ENCODE measurements around the gene SH3YL1.

DNA sequence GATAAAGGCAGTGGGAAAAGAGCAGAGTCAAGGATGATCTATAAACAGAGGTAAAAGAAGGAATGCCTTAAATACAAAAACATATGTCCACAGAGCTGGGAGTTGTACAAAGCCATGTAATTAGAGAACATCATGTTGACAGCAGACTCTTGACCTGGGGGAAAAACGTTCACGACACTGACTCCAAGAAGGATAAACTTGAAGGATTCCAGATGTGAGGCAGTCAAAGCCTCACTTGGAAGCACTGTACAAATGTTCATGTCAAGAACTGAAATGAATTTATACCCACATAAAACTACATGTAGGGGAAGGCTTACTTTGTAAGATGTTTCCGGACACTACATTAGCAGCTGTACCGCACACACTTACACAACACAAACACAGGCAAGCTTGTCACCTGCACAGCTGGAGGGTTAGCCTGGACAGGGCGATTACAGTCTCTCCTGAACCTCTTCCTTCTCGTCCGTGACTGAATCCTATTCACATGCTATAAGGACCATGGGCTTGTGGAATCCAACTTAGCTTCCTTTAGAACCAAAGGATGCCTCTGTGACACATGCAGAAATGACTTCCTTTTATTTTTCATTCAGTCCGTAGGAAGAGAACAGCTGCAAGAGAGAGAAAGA is 88.6 kb downstream of the SH3YL1 start:
- TF ChIP-seq, protein P1, sequence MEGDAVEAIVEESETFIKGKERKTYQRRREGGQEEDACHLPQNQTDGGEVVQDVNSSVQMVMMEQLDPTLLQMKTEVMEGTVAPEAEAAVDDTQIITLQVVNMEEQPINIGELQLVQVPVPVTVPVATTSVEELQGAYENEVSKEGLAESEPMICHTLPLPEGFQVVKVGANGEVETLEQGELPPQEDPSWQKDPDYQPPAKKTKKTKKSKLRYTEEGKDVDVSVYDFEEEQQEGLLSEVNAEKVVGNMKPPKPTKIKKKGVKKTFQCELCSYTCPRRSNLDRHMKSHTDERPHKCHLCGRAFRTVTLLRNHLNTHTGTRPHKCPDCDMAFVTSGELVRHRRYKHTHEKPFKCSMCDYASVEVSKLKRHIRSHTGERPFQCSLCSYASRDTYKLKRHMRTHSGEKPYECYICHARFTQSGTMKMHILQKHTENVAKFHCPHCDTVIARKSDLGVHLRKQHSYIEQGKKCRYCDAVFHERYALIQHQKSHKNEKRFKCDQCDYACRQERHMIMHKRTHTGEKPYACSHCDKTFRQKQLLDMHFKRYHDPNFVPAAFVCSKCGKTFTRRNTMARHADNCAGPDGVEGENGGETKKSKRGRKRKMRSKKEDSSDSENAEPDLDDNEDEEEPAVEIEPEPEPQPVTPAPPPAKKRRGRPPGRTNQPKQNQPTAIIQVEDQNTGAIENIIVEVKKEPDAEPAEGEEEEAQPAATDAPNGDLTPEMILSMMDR (IDR thresholded peaks at IDR 0.05; ENCODE audit: insufficient read depth, low read length, poor library complexity, severe bottlenecking) = no peak
- no peak for TF ChIP-seq EZH2phosphoT487 (conservative IDR thresholded peaks at IDR 0.05; ENCODE audit: low read length)

Data from SU-DHL-6 (cell line).